PFSK-1 (cell line): ENCODE data around the gene VSTM2A.

Experiments
- REST ChIP-seq, 2 experiments: IDR thresholded peaks; 2 replicates each; pipeline versions ENCODE4 v1.6.1 to v1.8.0; 2011 to 2012; ENCODE audit warnings: low read depth in 2 of 2, low read length in 2 of 2, control low read depth in 1 of 2, inconsistent platforms in 1 of 2, mild to moderate bottlenecking in 1 of 2, moderate library complexity in 1 of 2; ENCODE audit not compliant: insufficient read depth in 1 of 2
- TAF1 ChIP-seq: IDR thresholded peaks from 2 replicates; pipeline ENCODE4 v1.6.1; 2012; ENCODE audit warnings: low read length, control low read depth, borderline replicate concordance; ENCODE audit not compliant: insufficient read depth

GRCh38 chr7:54538122-54538521 lies 4.1 kb upstream of the VSTM2A start:
- TF ChIP-seq REST (IDR thresholded peaks at IDR 0.05; ENCODE audit: insufficient read depth in 1 of 2, low read depth in 2 of 2, low read length in 2 of 2) (no peak), TAF1 (no peak)
